ENCODE measurements around the gene CIT. TPM values are rescaled to one million over a fixed set of nuclear protein-coding genes. Genes with fewer than 3 reads are reported as not detected.

Gene CIT
- total RNA-seq, 1 experiment from 2014 or later, result 58.9 TPM

DNA sequence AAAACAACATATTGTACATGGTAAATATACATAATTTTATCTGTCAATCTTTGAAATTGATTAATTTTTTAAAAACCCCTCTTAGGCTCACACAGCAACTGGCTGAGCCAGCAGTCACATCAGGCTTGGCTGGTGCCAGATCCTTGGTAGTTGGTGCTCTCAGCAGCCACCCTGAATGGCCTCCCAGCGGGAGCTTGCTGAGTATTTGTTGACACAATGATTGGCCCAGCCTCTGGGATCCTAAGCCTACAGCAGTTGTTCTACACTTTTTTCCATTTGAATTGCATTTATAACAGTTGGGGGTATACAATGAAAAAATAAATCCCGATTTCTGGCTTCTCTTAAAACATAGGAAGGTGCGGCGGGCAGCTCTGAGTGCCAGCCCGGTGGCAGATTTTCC, 198.0 kb downstream of the CIT start:
- BruUV-seq (replicated peaks), result no TSS peak

DNA sequence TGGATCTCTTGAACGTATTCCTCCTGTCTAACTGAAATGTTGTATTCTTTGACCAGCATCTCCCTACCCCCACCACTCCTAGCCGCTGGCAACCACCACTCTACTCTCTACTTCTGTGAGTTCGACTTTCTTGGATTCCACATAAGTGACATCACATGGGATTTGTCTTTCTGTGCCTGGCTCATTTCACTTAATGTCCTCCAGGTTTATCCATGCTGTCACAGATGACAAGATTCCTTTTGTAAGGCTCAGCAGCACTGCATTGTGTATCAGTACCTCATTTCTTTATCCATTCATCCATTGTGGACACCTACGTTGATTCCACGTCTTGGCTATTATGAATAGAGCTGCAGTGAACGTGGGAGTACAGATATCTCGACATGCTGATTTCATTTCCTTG, 198.7 kb downstream of the CIT start:
- ATAC-seq (no peak), DNase-seq (no peak)
- CTCF ChIA-PET, result no interaction called here
- Histone ChIP-seq H3K9me3 (ENCODE audit: low read length) (no peaks in the 10 kb centered on the region), H4K20me1 (ENCODE audit: low read length) (no peaks in the 10 kb centered on the region), H2AFZ (ENCODE audit: low read length) (no peak overlapping the region), H3K79me2 (ENCODE audit: low read length) (no peaks in the 10 kb centered on the region), H3K27me3 (ENCODE audit: low read length) (no peaks in the 10 kb centered on the region), H3F3A (ENCODE audit: low read length, unreplicated experiment) (no peaks in the 10 kb centered on the region), H3K9ac (ENCODE audit: low read length) (no peak overlapping the region), H3K27ac (ENCODE audit: low read length) (no peak overlapping the region), H3K36me3 (ENCODE audit: low read depth, low read length) (peaks cover 76% of the 10 kb centered on the region), H3K4me2 (ENCODE audit: low read length) (no peak overlapping the region), H3K4me1 (ENCODE audit: insufficient read depth, low read length) (peaks cover 22% of the 10 kb centered on the region), H3K9me2 (replicated peaks; ENCODE audit: low read length) (no peaks in the 10 kb centered on the region), H3K4me3 (ENCODE audit: low read length) (no peak overlapping the region)
- POLR2A ChIA-PET (ENCODE audit: unreplicated experiment), result no interaction called here
- TF ChIP-seq EZH2 (IDR thresholded peaks at IDR 0.05; ENCODE audit: low read length, unreplicated experiment) (no peak), EZH2phosphoT487 (IDR thresholded peaks at IDR 0.05; ENCODE audit: borderline replicate concordance, low read length) (no peak)
- TF ChIP-seq, protein P1, sequence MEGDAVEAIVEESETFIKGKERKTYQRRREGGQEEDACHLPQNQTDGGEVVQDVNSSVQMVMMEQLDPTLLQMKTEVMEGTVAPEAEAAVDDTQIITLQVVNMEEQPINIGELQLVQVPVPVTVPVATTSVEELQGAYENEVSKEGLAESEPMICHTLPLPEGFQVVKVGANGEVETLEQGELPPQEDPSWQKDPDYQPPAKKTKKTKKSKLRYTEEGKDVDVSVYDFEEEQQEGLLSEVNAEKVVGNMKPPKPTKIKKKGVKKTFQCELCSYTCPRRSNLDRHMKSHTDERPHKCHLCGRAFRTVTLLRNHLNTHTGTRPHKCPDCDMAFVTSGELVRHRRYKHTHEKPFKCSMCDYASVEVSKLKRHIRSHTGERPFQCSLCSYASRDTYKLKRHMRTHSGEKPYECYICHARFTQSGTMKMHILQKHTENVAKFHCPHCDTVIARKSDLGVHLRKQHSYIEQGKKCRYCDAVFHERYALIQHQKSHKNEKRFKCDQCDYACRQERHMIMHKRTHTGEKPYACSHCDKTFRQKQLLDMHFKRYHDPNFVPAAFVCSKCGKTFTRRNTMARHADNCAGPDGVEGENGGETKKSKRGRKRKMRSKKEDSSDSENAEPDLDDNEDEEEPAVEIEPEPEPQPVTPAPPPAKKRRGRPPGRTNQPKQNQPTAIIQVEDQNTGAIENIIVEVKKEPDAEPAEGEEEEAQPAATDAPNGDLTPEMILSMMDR (conservative IDR thresholded peaks at IDR 0.05; ENCODE audit: low read depth, low read length), result no peak
- no TSS peak for BruUV-seq (replicated peaks)
- intact Hi-C loops (cut with micrococcal nuclease), result no loop called here

More for the DNA sequence above, 198.0 kb downstream of the CIT start:
- Histone ChIP-seq H3K27ac (ENCODE audit: low read length) (no peak overlapping the region), H4K20me1 (ENCODE audit: low read length) (no peaks in the 10 kb centered on the region), H2AFZ (ENCODE audit: low read length) (no peak overlapping the region), H3F3A (ENCODE audit: low read length, unreplicated experiment) (no peaks in the 10 kb centered on the region), H3K9me3 (ENCODE audit: low read length) (no peaks in the 10 kb centered on the region), H3K36me3 (ENCODE audit: low read depth, low read length) (peaks cover 74% of the 10 kb centered on the region), H3K79me2 (ENCODE audit: low read length) (no peaks in the 10 kb centered on the region), H3K4me2 (ENCODE audit: low read length) (no peak overlapping the region), H3K9me2 (replicated peaks; ENCODE audit: low read length) (no peaks in the 10 kb centered on the region), H3K9ac (ENCODE audit: low read length) (no peak overlapping the region), H3K27me3 (ENCODE audit: low read length) (no peaks in the 10 kb centered on the region), H3K4me1 (ENCODE audit: insufficient read depth, low read length) (peaks cover 18% of the 10 kb centered on the region), H3K4me3 (ENCODE audit: low read length) (no peak overlapping the region)
- POLR2A ChIA-PET (ENCODE audit: unreplicated experiment), result no interaction called here
- no peak for TF ChIP-seq EZH2 (IDR thresholded peaks at IDR 0.05; ENCODE audit: low read length, unreplicated experiment)
- TF ChIP-seq, protein P1 (conservative IDR thresholded peaks at IDR 0.05; ENCODE audit: low read depth, low read length), result no peak
- TF ChIP-seq EZH2phosphoT487 (IDR thresholded peaks at IDR 0.05; ENCODE audit: borderline replicate concordance, low read length), result no peak
- intact Hi-C loops (cut with micrococcal nuclease), result no loop called here
- CTCF ChIA-PET, result interaction anchor here (0.5 kb wide), 1 partner anchor 30 kb away, joined by 10 read pairs; no protein-coding TSS in a partner anchor
- no peak for ATAC-seq
- no peak for DNase-seq

- intact Hi-C loops (cut with micrococcal nuclease), result no loop called here
- Histone ChIP-seq H3K27ac (ENCODE audit: low read length) (no peak overlapping the region), H3K79me2 (ENCODE audit: low read length) (peaks cover 4% of the 10 kb centered on the region; the same call in 1 of the 2 replicates), H3K9me2 (replicated peaks; ENCODE audit: low read length) (no peaks in the 10 kb centered on the region), H2AFZ (ENCODE audit: low read length) (no peak overlapping the region), H3K36me3 (ENCODE audit: low read depth, low read length) (peaks cover 86% of the 10 kb centered on the region), H4K20me1 (ENCODE audit: low read length) (no peaks in the 10 kb centered on the region), H3K4me2 (ENCODE audit: low read length) (no peak overlapping the region), H3K4me3 (ENCODE audit: low read length) (no peak overlapping the region), H3K9ac (ENCODE audit: low read length) (no peak overlapping the region), H3K9me3 (ENCODE audit: low read length) (no peaks in the 10 kb centered on the region), H3F3A (ENCODE audit: low read length, unreplicated experiment) (no peaks in the 10 kb centered on the region), H3K4me1 (ENCODE audit: insufficient read depth, low read length) (peaks cover 20% of the 10 kb centered on the region), H3K27me3 (ENCODE audit: low read length) (no peaks in the 10 kb centered on the region)
- DNase-seq (no peak), ATAC-seq (no peak)
- BruUV-seq (replicated peaks), result no TSS peak
- no peak for TF ChIP-seq EZH2 (IDR thresholded peaks at IDR 0.05; ENCODE audit: low read length, unreplicated experiment)
- TF ChIP-seq, protein P1 (conservative IDR thresholded peaks at IDR 0.05; ENCODE audit: low read depth, low read length), result peak; percentile 37
- TF ChIP-seq EZH2phosphoT487 (IDR thresholded peaks at IDR 0.05; ENCODE audit: borderline replicate concordance, low read length), result no peak
- ChIA-PET POLR2A (ENCODE audit: unreplicated experiment) (no interaction called here), CTCF (interaction anchor here (0.6 kb wide), 1 partner anchor 104 kb away, joined by 3 read pairs; no protein-coding TSS in a partner anchor)
Measured at GRCh38 chr12:119676573-119676972, 200.5 kb downstream of the CIT start.
